H1 (cell line): ENCODE measurements around the gene SLC44A1. TPM values are rescaled to one million over a fixed set of nuclear protein-coding genes. Genes with fewer than 3 reads are reported as not detected.

Source experiments
- CTCF ChIA-PET: fragments of 300-600 bp; sonication (Branson Sonifier 250); formaldehyde crosslinking; loops from one replicate; lab custom pipeline; 2021; ENCODE audit not compliant: partially characterized antibody; lab: Charles Lee
- POLR2A ChIA-PET: fragments of 300-600 bp; sonication (Branson Sonifier 250); formaldehyde crosslinking; loops from one replicate; lab custom pipeline; 2021; ENCODE audit warnings: inconsistent platforms; ENCODE audit not compliant: partially characterized antibody; lab: Charles Lee
- DNase-seq, 2 experiments: peaks; one replicate each; pipeline versions ENCODE4 v3.0.0 to v3.0.0-alpha.2; 2010 to 2022; ENCODE audit warnings: low spot score in 2 of 2, low read depth in 1 of 2, mixed read lengths in 1 of 2
- FAIRE-seq: peaks from 2 replicates; lab custom pipeline; 2011; peaks lifted over from hg19 to GRCh38; lab: Jason Lieb, UNC
- H2AFZ ChIP-seq: 2 replicates; pipeline ENCODE4 v1.8.1; 2012; ENCODE audit warnings: low read length, inconsistent platforms
- H2AK5ac ChIP-seq: 2 replicates; pipeline ENCODE4 v1.6.1; 2013; ENCODE audit warnings: low read depth, low read length
- H2BK120ac ChIP-seq: replicated peaks from 2 replicates; pipeline ENCODE3; 2013; ENCODE audit warnings: low read depth, low read length, inconsistent platforms
- H2BK12ac ChIP-seq: 2 replicates; pipeline ENCODE4 v1.6.1; 2013; ENCODE audit warnings: low read depth, low read length
- H2BK15ac ChIP-seq: 2 replicates; pipeline ENCODE4 v1.6.1; 2013; ENCODE audit warnings: low read length
- H2BK20ac ChIP-seq: 2 replicates; pipeline ENCODE4 v1.6.1; 2013; ENCODE audit warnings: low read length
- H2BK5ac ChIP-seq: 2 replicates; pipeline ENCODE4 v1.6.1; 2013; ENCODE audit warnings: low read depth, low read length
- H3K14ac ChIP-seq: 2 replicates; pipeline ENCODE4 v1.6.1; 2013; ENCODE audit warnings: inconsistent platforms; ENCODE audit not compliant: insufficient read length
- H3K18ac ChIP-seq: 2 replicates; pipeline ENCODE4 v1.6.1; 2013; ENCODE audit warnings: low read length; ENCODE audit errors: extremely low read depth
- H3K23ac ChIP-seq: 2 replicates; pipeline ENCODE4 v1.6.1; 2013; ENCODE audit warnings: inconsistent platforms; ENCODE audit not compliant: insufficient read length
- H3K23me2 ChIP-seq: 2 replicates; pipeline ENCODE4 v1.6.1; 2013; ENCODE audit warnings: low read depth, low read length
- H3K27ac ChIP-seq: 2 replicates; pipeline ENCODE4 v1.6.1; 2011; ENCODE audit warnings: low read depth, low read length, inconsistent platforms
- H3K27me3 ChIP-seq, 4 experiments: replicated peaks in 1 of 4; 1 replicate in 1 of 4; 2 replicates in 3 of 4; pipeline versions ENCODE4 v1.6.1 to v1.8.1; 2011 to 2013; ENCODE audit warnings: low read length in 3 of 4, mild to moderate bottlenecking in 3 of 4, inconsistent platforms in 2 of 4, mixed read lengths in 2 of 4, moderate library complexity in 1 of 4; ENCODE audit not compliant: control insufficient read depth in 3 of 4, insufficient read depth in 3 of 4; ENCODE audit errors: extremely low read depth in 1 of 4
- H3K36me3 ChIP-seq, 4 experiments: 2 replicates each; pipeline versions ENCODE4 v1.6.1 to v1.8.1; 2011 to 2013; ENCODE audit warnings: mild to moderate bottlenecking in 4 of 4, low read length in 3 of 4, moderate library complexity in 2 of 4, control low read depth in 1 of 4, inconsistent platforms in 1 of 4; ENCODE audit not compliant: insufficient read depth in 4 of 4, control insufficient read depth in 2 of 4
- H3K4ac ChIP-seq: replicated peaks from 2 replicates; pipeline ENCODE3; 2013; ENCODE audit warnings: low read length, low read depth, mixed read lengths, inconsistent platforms; ENCODE audit not compliant: insufficient read length
- H3K4me1 ChIP-seq, 4 experiments: replicated peaks in 1 of 4; 1 replicate in 1 of 4; 2 replicates in 3 of 4; pipeline versions ENCODE4 v1.6.1 to v1.8.1; 2011 to 2013; ENCODE audit warnings: low read length in 3 of 4, inconsistent platforms in 2 of 4, mixed read lengths in 1 of 4; ENCODE audit not compliant: insufficient read depth in 4 of 4, control insufficient read depth in 3 of 4
- H3K4me2 ChIP-seq, 2 experiments: 2 replicates each; pipeline versions ENCODE4 v1.6.1 to v1.8.1; 2011 to 2013; ENCODE audit warnings: low read depth in 2 of 2, low read length in 2 of 2, control low read depth in 1 of 2, inconsistent platforms in 1 of 2, mild to moderate bottlenecking in 1 of 2; ENCODE audit not compliant: insufficient read depth in 1 of 2
- H3K4me3 ChIP-seq, 4 experiments: fragments of 200-600, 300-600 bp in 1 of 4; sonication (generic), shearing (Covaris generic), sonication (Bioruptor Twin) in 1 of 4; 2 replicates each; pipeline versions ENCODE4 v1.5.1 to v1.8.1; 2011 to 2016; ENCODE audit warnings: low read length in 4 of 4, low read depth in 3 of 4, control low read depth in 2 of 4, inconsistent platforms in 2 of 4, mild to moderate bottlenecking in 2 of 4, mixed read lengths in 1 of 4, moderate library complexity in 1 of 4; ENCODE audit not compliant: insufficient read depth in 2 of 4; ENCODE audit errors: extremely low read depth in 1 of 4
- H3K56ac ChIP-seq: replicated peaks from 2 replicates; pipeline ENCODE3; 2013; ENCODE audit warnings: low read depth, mild to moderate bottlenecking, mixed read lengths, low read length, inconsistent platforms; ENCODE audit not compliant: insufficient read length
- H3K79me1 ChIP-seq: 2 replicates; pipeline ENCODE4 v1.6.1; 2013; ENCODE audit warnings: low read depth, low read length, control low read depth
- H3K79me2 ChIP-seq, 2 experiments: 2 replicates each; pipeline versions ENCODE4 v1.6.1 to v1.8.1; 2012 to 2013; ENCODE audit warnings: low read length in 2 of 2, mild to moderate bottlenecking in 2 of 2, inconsistent platforms in 1 of 2; ENCODE audit not compliant: insufficient read depth in 2 of 2, control insufficient read depth in 1 of 2
- H3K9ac ChIP-seq, 4 experiments: replicated peaks in 1 of 4; 1 replicate in 1 of 4; 2 replicates in 3 of 4; pipeline versions ENCODE4 v1.6.1 to v1.8.1; 2011 to 2013; ENCODE audit warnings: low read depth in 3 of 4, low read length in 3 of 4, control low read depth in 2 of 4, mild to moderate bottlenecking in 2 of 4, moderate library complexity in 2 of 4, inconsistent platforms in 1 of 4; ENCODE audit errors: extremely low read depth in 1 of 4
- H3K9me3 ChIP-seq, 2 experiments: 2 replicates each; pipeline versions ENCODE4 v1.6.1 to v1.8.1; 2012 to 2013; ENCODE audit warnings: mild to moderate bottlenecking in 2 of 2, moderate library complexity in 2 of 2, control low read depth in 1 of 2, inconsistent platforms in 1 of 2, low read depth in 1 of 2, low read length in 1 of 2, mixed read lengths in 1 of 2; ENCODE audit not compliant: insufficient read depth in 2 of 2
- H4K20me1 ChIP-seq, 2 experiments: replicated peaks in 1 of 2; 2 replicates each; pipeline versions ENCODE3 to v1.8.1; 2011 to 2013; ENCODE audit warnings: inconsistent platforms in 2 of 2, low read length in 2 of 2, mild to moderate bottlenecking in 1 of 2; ENCODE audit not compliant: insufficient read depth in 2 of 2, control insufficient read depth in 1 of 2
- H4K5ac ChIP-seq: 2 replicates; pipeline ENCODE4 v1.6.1; 2013; ENCODE audit warnings: low read length, low read depth, mixed read lengths, inconsistent platforms; ENCODE audit not compliant: insufficient read length
- H4K8ac ChIP-seq: 2 replicates; pipeline ENCODE4 v1.8.0; 2013; ENCODE audit warnings: mild to moderate bottlenecking, moderate library complexity, low read length, inconsistent platforms; ENCODE audit not compliant: insufficient read depth; ENCODE audit errors: extremely low read depth
- H4K91ac ChIP-seq: replicated peaks from 2 replicates; pipeline ENCODE3; 2013; ENCODE audit warnings: low read length, mixed read lengths, inconsistent platforms; ENCODE audit not compliant: insufficient read length
- JUN ChIP-seq: IDR thresholded peaks from 2 replicates; pipeline ENCODE4 v1.6.1; 2011; ENCODE audit warnings: low read depth, mild to moderate bottlenecking, improper control_type of control experiment, low read length
- SIX5 ChIP-seq: IDR thresholded peaks from 2 replicates; pipeline ENCODE4 v1.6.1; 2011; ENCODE audit warnings: mild to moderate bottlenecking, low read depth, low read length
- WGBS, 2 experiments: shearing (Covaris generic) in 1 of 2; methylation state at CpG; one replicate each; pipeline versions ENCODE4 v1.1.6 to v1.1.7; 2013 to 2015; ENCODE audit warnings: low lambda C conversion rate in 2 of 2, mixed read lengths in 2 of 2, inconsistent platforms in 1 of 2, low coverage in 1 of 2, missing lambda C conversion rate in 1 of 2; ENCODE audit not compliant: insufficient replicate concordance in 2 of 2, insufficient coverage in 1 of 2, insufficient read length in 1 of 2; ENCODE audit errors: extremely low coverage in 1 of 2, missing lambda C conversion rate in 1 of 2; 5-methylcytosine and 5-hydroxymethylcytosine counted together
- polyA plus RNA-seq, 7 experiments: library from polyadenylated mRNA; depleted of rRNA in 3 of 7; stranded (reverse) in 5 of 7; unstranded in 2 of 7; fragments of >200 nt in 5 of 7; fragments of 200-250 nt in 2 of 7; gene quantifications; 1 replicate in 5 of 7; 2 replicates in 1 of 7; 4 replicates in 1 of 7; pipeline versions ENCODE4 v1.2.1 to v1.2.3, GENCODE V29; 2011 to 2013; ENCODE audit warnings: missing spikeins in 2 of 7, mixed read lengths in 2 of 7
- total RNA-seq: library from RNA; stranded (reverse); fragmentation: NEBNext Ultra II Directional; extraction: Animal tissue kit (Norgen Biotek cat#: 25700); gene quantifications from 2 replicates; pipeline ENCODE4 v1.2.1, GENCODE V29; 2021
- TF ChIP-seq, protein P1 (sequence below): IDR thresholded peaks from 2 replicates; pipeline ENCODE4 v1.6.1; 2011; ENCODE audit warnings: low read length, improper control_type of control experiment

The SLC44A1 gene
- total and polyA plus RNA-seq, 2 of the 8 experiments (the other 6 are each of a cell fraction or from before 2014, with no cell fraction given) = 30.5 to 71.2 TPM

GRCh38 chr9:105295201-105295550 lies 50.7 kb downstream of the SLC44A1 start:
- H2BK120ac ChIP-seq = no peak overlapping the region
- WGBS, 2 experiments = 75% methylated on average over 2 of the region's 2 CpGs; no CpG with 5 or more reads in 1 of the 2 experiments
- no peak overlapping the region for H3K9ac ChIP-seq
- H2BK12ac ChIP-seq = no peak overlapping the region
- H4K91ac ChIP-seq = no peak overlapping the region
- no peaks in the 10 kb centered on the region for H3K9me3 ChIP-seq
- H3K23me2 ChIP-seq = no peaks in the 10 kb centered on the region
- CTCF ChIA-PET = interaction anchor here (0.9 kb wide), 1 partner anchor 21 kb away, joined by 3 read pairs; no protein-coding TSS in a partner anchor
- no peak overlapping the region for H2BK15ac ChIP-seq
- H3K14ac ChIP-seq = no peak overlapping the region
- peak overlapping the region; percentile 67; the same call in 1 of the 2 replicates for H3K27ac ChIP-seq
- DNase-seq (no peak), FAIRE-seq (no peak)
- H3K4me2 ChIP-seq = peak overlapping the region in 1 of 2 experiments; percentile 12; a peak in 2 of 4 replicates
- no peak overlapping the region for H2AFZ ChIP-seq
- H3K4me3 ChIP-seq = peak overlapping the region in 1 of 4 experiments; percentile 50; a peak in 1 of 8 replicates
- peaks cover 0 to 79% of the 10 kb centered on the region in 2 experiments; a peak in 3 of 4 replicates for H3K79me2 ChIP-seq
- no peak overlapping the region for H3K18ac ChIP-seq
- peaks cover 2 to 37% (median 23%) of the 10 kb centered on the region in 4 experiments; a peak in 6 of 7 replicates for H3K4me1 ChIP-seq
- no peak overlapping the region for H2AK5ac ChIP-seq
- no peak overlapping the region for H2BK20ac ChIP-seq
- POLR2A ChIA-PET = no interaction called here
- H3K4ac ChIP-seq = no peak overlapping the region
- H3K79me1 ChIP-seq = peaks cover 2% of the 10 kb centered on the region; the same call in 1 of the 2 replicates
- no peak overlapping the region for H3K23ac ChIP-seq
- no peak overlapping the region for H4K8ac ChIP-seq
- peaks cover 2 to 12% (median 7%) of the 10 kb centered on the region in 4 experiments; a peak in 6 of 8 replicates for H3K36me3 ChIP-seq
- H3K27me3 ChIP-seq = no peaks in the 10 kb centered on the region
- H3K56ac ChIP-seq = no peak overlapping the region
- H4K20me1 ChIP-seq = no peaks in the 10 kb centered on the region
- H2BK5ac ChIP-seq = no peak overlapping the region
- no peak overlapping the region for H4K5ac ChIP-seq
- TF ChIP-seq JUN = no peak
- no peak for TF ChIP-seq SIX5
- TF ChIP-seq, protein P1, sequence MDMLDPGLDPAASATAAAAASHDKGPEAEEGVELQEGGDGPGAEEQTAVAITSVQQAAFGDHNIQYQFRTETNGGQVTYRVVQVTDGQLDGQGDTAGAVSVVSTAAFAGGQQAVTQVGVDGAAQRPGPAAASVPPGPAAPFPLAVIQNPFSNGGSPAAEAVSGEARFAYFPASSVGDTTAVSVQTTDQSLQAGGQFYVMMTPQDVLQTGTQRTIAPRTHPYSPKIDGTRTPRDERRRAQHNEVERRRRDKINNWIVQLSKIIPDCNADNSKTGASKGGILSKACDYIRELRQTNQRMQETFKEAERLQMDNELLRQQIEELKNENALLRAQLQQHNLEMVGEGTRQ = no peak
